PC-3 (cell line): ENCODE data around the gene NINJ2. TPM values are rescaled to one million over a fixed set of nuclear protein-coding genes. Genes with fewer than 3 reads are reported as not detected.

Experiments used
- ATAC-seq: fragments of 200-7000 bp; cut with Tn5 transposase; 2 replicates; pipeline ENCODE4 v1.9.1; 2020; ENCODE audit warnings: mild to moderate bottlenecking, moderate library complexity
- BruUV-seq: library from RNA; stranded (reverse); fragments of 400-500 nt; replicated peaks from 2 replicates; lab custom pipeline; 2021; lab: Mats Ljungman, UMichigan
- CTCF ChIA-PET: fragments of 300-600 bp; sonication (Branson Sonifier 250); formaldehyde crosslinking; loops from one replicate; lab custom pipeline; 2022; ENCODE audit warnings: antibody characterized with exemption; lab: Charles Lee
- POLR2A ChIA-PET: fragments of 300-600 bp; sonication (Branson Sonifier 250); formaldehyde crosslinking; loops from one replicate; lab custom pipeline; 2022; ENCODE audit warnings: antibody characterized with exemption; ENCODE audit not compliant: unreplicated experiment; lab: Charles Lee
- DNase-seq: peaks from one replicate; pipeline ENCODE4 v3.0.0-alpha.2; 2015
- H2AFZ ChIP-seq: fragments of 300-600 bp; sonication (generic); 2 replicates; pipeline ENCODE4 v1.6.0; 2016; ENCODE audit warnings: antibody characterized with exemption, low read length
- H3F3A ChIP-seq: fragments of 300-600 bp; sonication (generic); one replicate; pipeline ENCODE4 v1.6.0; 2017; ENCODE audit warnings: antibody characterized with exemption, low read length, control low read depth, mild to moderate bottlenecking; ENCODE audit not compliant: unreplicated experiment
- H3K27ac ChIP-seq: fragments of 300-600 bp; sonication (generic); 2 replicates; pipeline ENCODE4 v1.5.1; 2016; ENCODE audit warnings: mild to moderate bottlenecking, low read length
- H3K27me3 ChIP-seq: fragments of 300-600 bp; sonication (generic); 2 replicates; pipeline ENCODE4 v1.6.1; 2016; ENCODE audit warnings: low read length, mixed read lengths
- H3K36me3 ChIP-seq: fragments of 300-600 bp; sonication (generic); 2 replicates; pipeline ENCODE4 v1.6.1; 2016; ENCODE audit warnings: low read depth, mixed run types, low read length, mixed read lengths
- H3K4me1 ChIP-seq: fragments of 300-600 bp; sonication (generic); 2 replicates; pipeline ENCODE4 v1.5.1; 2016; ENCODE audit warnings: low read length; ENCODE audit not compliant: insufficient read depth
- H3K4me2 ChIP-seq: fragments of 300-600 bp; sonication (generic); 2 replicates; pipeline ENCODE4 v1.6.0; 2016; ENCODE audit warnings: low read length
- H3K4me3 ChIP-seq: fragments of 300-600 bp; sonication (generic); 2 replicates; pipeline ENCODE4 v1.5.1; 2016; ENCODE audit warnings: mild to moderate bottlenecking, low read length, mixed read lengths
- H3K79me2 ChIP-seq: fragments of 300-600 bp; sonication (generic); 2 replicates; pipeline ENCODE4 v1.6.1; 2017; ENCODE audit warnings: low read length, mixed read lengths
- H3K9ac ChIP-seq: fragments of 300-600 bp; sonication (generic); 2 replicates; pipeline ENCODE4 v1.6.0; 2016; ENCODE audit warnings: mild to moderate bottlenecking, low read length
- H3K9me2 ChIP-seq: fragments of 300-600 bp; sonication (generic); replicated peaks from 2 replicates; pipeline ENCODE4 v1.6.1; 2016; ENCODE audit warnings: mixed run types, low read length, mixed read lengths
- H3K9me3 ChIP-seq: fragments of 300-600 bp; sonication (generic); 2 replicates; pipeline ENCODE4 v1.6.1; 2016; ENCODE audit warnings: low read length, mixed read lengths
- H4K20me1 ChIP-seq: fragments of 300-600 bp; sonication (generic); 2 replicates; pipeline ENCODE4 v1.6.1; 2016; ENCODE audit warnings: low read length, mixed read lengths
- EZH2 ChIP-seq: fragments of 300-600 bp; sonication (generic); IDR thresholded peaks from one replicate; pipeline ENCODE4 v1.6.1; 2017; ENCODE audit warnings: antibody characterized with exemption, mild to moderate bottlenecking, low read length; ENCODE audit not compliant: unreplicated experiment
- EZH2phosphoT487 ChIP-seq: fragments of 300-600 bp; sonication (generic); IDR thresholded peaks from 2 replicates; pipeline ENCODE4 v1.6.1; 2018; ENCODE audit warnings: mild to moderate bottlenecking, antibody characterized with exemption, low read length, borderline replicate concordance
- intact Hi-C: fragments of 100-400 bp; cut with micrococcal nuclease; formaldehyde crosslinking; loops from 2 replicates; pipeline ENCODE4 v1.9.0; 2023
- total RNA-seq: library from RNA; depleted of rRNA; stranded (reverse); fragments of >200 nt; gene quantifications from 2 replicates; pipeline ENCODE4 v1.2.3, GENCODE V29; 2014
- TF ChIP-seq, protein P1 (sequence below): fragments of 300-600 bp; sonication (generic); conservative IDR thresholded peaks from 2 replicates; pipeline ENCODE4 v1.5.1; 2017; ENCODE audit warnings: antibody characterized with exemption, low read depth, mild to moderate bottlenecking, low read length

NINJ2 gene
- total RNA-seq, 1 experiment from 2014 or later, result not detected

DNA sequence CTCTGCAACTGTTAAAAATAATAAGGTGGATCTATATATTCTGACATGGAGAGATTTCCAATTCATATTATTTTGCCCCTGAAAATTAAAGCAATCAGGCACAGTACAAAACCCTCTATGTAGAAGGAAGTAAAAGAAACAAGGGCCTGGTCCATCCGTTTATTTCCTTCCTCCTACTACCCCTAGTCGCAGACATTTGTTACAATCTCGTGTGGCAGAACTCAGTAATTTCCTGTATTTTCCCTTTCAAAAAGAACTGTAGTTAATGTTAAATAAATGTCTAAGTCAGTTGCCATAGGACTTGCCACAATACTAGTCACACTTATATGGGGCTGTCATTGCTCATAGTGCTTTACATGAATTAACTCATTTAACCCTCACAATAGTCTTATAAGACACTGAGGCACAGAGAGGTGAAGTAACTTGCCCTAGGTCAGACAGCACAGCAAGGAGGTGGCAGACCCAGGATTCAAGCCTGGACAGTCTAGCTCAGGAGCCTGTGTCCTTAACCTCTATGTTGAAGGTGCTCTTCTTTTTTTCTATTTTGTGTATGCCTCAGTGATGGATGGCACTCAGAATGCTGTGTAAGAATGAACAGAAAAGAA, 24.2 kb downstream of the NINJ2 start:
- ChIA-PET POLR2A (no interaction called here), CTCF (no interaction called here)
- Histone ChIP-seq H3K27me3 (no peaks in the 10 kb centered on the region), H4K20me1 (no peaks in the 10 kb centered on the region), H2AFZ (no peak overlapping the region), H3K79me2 (no peaks in the 10 kb centered on the region), H3K4me3 (no peak overlapping the region), H3K9ac (no peak overlapping the region), H3K9me3 (no peaks in the 10 kb centered on the region), H3K27ac (no peak overlapping the region), H3K4me1 (0 out of 2 replicates have a peak, but pooled peaks cover 5% of the 10 kb centered on the region), H3K9me2 (no peaks in the 10 kb centered on the region), H3K36me3 (no peaks in the 10 kb centered on the region), H3K4me2 (no peak overlapping the region), H3F3A (no peaks in the 10 kb centered on the region)
- intact Hi-C loops, result no loop called here
- DNase-seq, result no peak
- TF ChIP-seq EZH2phosphoT487, result no peak
- TF ChIP-seq, protein P1, sequence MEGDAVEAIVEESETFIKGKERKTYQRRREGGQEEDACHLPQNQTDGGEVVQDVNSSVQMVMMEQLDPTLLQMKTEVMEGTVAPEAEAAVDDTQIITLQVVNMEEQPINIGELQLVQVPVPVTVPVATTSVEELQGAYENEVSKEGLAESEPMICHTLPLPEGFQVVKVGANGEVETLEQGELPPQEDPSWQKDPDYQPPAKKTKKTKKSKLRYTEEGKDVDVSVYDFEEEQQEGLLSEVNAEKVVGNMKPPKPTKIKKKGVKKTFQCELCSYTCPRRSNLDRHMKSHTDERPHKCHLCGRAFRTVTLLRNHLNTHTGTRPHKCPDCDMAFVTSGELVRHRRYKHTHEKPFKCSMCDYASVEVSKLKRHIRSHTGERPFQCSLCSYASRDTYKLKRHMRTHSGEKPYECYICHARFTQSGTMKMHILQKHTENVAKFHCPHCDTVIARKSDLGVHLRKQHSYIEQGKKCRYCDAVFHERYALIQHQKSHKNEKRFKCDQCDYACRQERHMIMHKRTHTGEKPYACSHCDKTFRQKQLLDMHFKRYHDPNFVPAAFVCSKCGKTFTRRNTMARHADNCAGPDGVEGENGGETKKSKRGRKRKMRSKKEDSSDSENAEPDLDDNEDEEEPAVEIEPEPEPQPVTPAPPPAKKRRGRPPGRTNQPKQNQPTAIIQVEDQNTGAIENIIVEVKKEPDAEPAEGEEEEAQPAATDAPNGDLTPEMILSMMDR, result no peak
- TF ChIP-seq EZH2, result no peak
- no TSS peak for BruUV-seq
- no peak for ATAC-seq

GRCh38 chr12:636632-637031, 26.6 kb downstream of the NINJ2 start:
- ChIA-PET CTCF (no interaction called here), POLR2A (interaction anchor here (0.6 kb wide), 1 partner anchor 24 kb away, joined by 3 read pairs; no protein-coding TSS in a partner anchor)
- TF ChIP-seq EZH2 (no peak), EZH2phosphoT487 (no peak)
- TF ChIP-seq, protein P1, result no peak
- H3F3A ChIP-seq, result no peaks in the 10 kb centered on the region
- H3K79me2 ChIP-seq, result no peaks in the 10 kb centered on the region
- H3K9ac ChIP-seq, result no peak overlapping the region
- H3K27me3 ChIP-seq, result no peaks in the 10 kb centered on the region
- H4K20me1 ChIP-seq, result no peaks in the 10 kb centered on the region
- BruUV-seq, result no TSS peak
- H2AFZ ChIP-seq, result no peak overlapping the region
- H3K4me2 ChIP-seq, result no peak overlapping the region
- no peaks in the 10 kb centered on the region for H3K36me3 ChIP-seq
- DNase-seq (no peak), ATAC-seq (no peak)
- no peak overlapping the region for H3K27ac ChIP-seq
- no peak overlapping the region for H3K4me3 ChIP-seq
- H3K9me2 ChIP-seq, result no peaks in the 10 kb centered on the region
- peaks cover 14% of the 10 kb centered on the region for H3K4me1 ChIP-seq
- H3K9me3 ChIP-seq, result no peaks in the 10 kb centered on the region
- intact Hi-C loops, result no loop called here

GRCh38 chr12:633731-634130, 29.5 kb downstream of the NINJ2 start:
- intact Hi-C loops, result no loop called here
- DNase-seq (no peak), ATAC-seq (no peak)
- no TSS peak for BruUV-seq
- Histone ChIP-seq H3K9me2 (no peaks in the 10 kb centered on the region), H3K9ac (no peak overlapping the region), H3K27ac (no peak overlapping the region), H2AFZ (no peak overlapping the region), H3K36me3 (no peaks in the 10 kb centered on the region), H3K4me1 (peaks cover 15% of the 10 kb centered on the region), H3F3A (no peaks in the 10 kb centered on the region), H3K4me3 (no peak overlapping the region), H3K27me3 (no peaks in the 10 kb centered on the region), H3K9me3 (no peaks in the 10 kb centered on the region), H3K79me2 (no peaks in the 10 kb centered on the region), H3K4me2 (no peak overlapping the region), H4K20me1 (no peaks in the 10 kb centered on the region)
- ChIA-PET POLR2A (no interaction called here), CTCF (no interaction called here)
- TF ChIP-seq, protein P1, result no peak
- no peak for TF ChIP-seq EZH2
- TF ChIP-seq EZH2phosphoT487, result no peak
